Measurements from ENCODE around the gene PRKN. TPM values are rescaled to one million over a fixed set of nuclear protein-coding genes. Genes with fewer than 3 reads are reported as not detected.

The PRKN gene
- total and polyA plus RNA-seq, 2 experiments from 2014 or later, result 1.2 to 2.3 TPM

GRCh38 chr6:161299726-161300125, 1427.8 kb downstream of the PRKN start:
- in situ Hi-C loops (cut with MboI), result no loop called here
- DNase-seq, result no peak

More at GRCh38 chr6:161299726-161300125, 1427.8 kb downstream of the PRKN start:
- no peak overlapping the region for H3K4me3 ChIP-seq
- H3K4me2 ChIP-seq (ENCODE audit: unreplicated experiment), result no peak overlapping the region
- H3K4me1 ChIP-seq (ENCODE audit: insufficient read depth), result peaks cover 24% of the 10 kb centered on the region
- TF ChIP-seq EZH2 (IDR thresholded peaks at IDR 0.05; ENCODE audit: insufficient read depth, poor library complexity, severe bottlenecking) (no peak), EZH2phosphoT487 (IDR thresholded peaks at IDR 0.05; ENCODE audit: insufficient read depth, low read depth) (no peak)
- H3K9me3 ChIP-seq (ENCODE audit: low read depth), result no peaks in the 10 kb centered on the region
- H3K9me2 ChIP-seq (ENCODE audit: insufficient read depth), result no peaks in the 10 kb centered on the region
- no peak overlapping the region for H2AFZ ChIP-seq
- no peak overlapping the region for H3K9ac ChIP-seq
- WGBS, 2 experiments (ENCODE audit: low coverage in 1 of 2, low lambda C conversion rate in 2 of 2, missing lambda C conversion rate in 2 of 2), result 90 to 93% methylated on average over 4 of the region's 4 CpGs
- no peaks in the 10 kb centered on the region for H4K20me1 ChIP-seq (ENCODE audit: insufficient read depth)
- no peak overlapping the region for H3K27ac ChIP-seq
- no peaks in the 10 kb centered on the region for H3K79me2 ChIP-seq (ENCODE audit: insufficient read depth)
- no peaks in the 10 kb centered on the region for H3K27me3 ChIP-seq (replicated peaks; ENCODE audit: insufficient read depth)
- no peaks in the 10 kb centered on the region for H3K36me3 ChIP-seq (ENCODE audit: low read depth)
- peaks cover 26% of the 10 kb centered on the region for H3F3A ChIP-seq (ENCODE audit: insufficient read depth)

Other genes starting within 250 kb of the PRKN start
- gene PACRG, start 208 bp upstream of the PRKN start, total RNA-seq (2014; rRNA removed; shearing (Covaris generic)), result 0.13 TPM in 1 of 2 replicates, not detected in the other
- 0.42 TPM in 1 of 2 replicates, not detected in the other for gene PACRG, start 208 bp upstream of the PRKN start, polyA plus RNA-seq (2016; fragmentation: Nextera tagmentation; extraction: Ambion mirVana)